Posterior cingulate gyrus (tissue), 11 donors: ENCODE results near the gene KIAA1586.
"Not testable (repeated sequence)": the region's sequence is repeated elsewhere in the genome, so short reads cannot be mapped to it uniquely, and the experiment has no call there.

Experiments used
- DNase-seq, 10 donors: peaks; one replicate each; pipeline versions ENCODE4 v3.0.0 to v3.0.0-alpha.2; 2020 to 2021; ENCODE audit warnings: mixed read lengths in 3 of 10
- intact Hi-C: fragments of 100-400 bp; cut with DNase I; formaldehyde crosslinking; loops from one replicate; pipeline ENCODE4 v1.15.1; 2023

The KIAA1586 gene, protein sequence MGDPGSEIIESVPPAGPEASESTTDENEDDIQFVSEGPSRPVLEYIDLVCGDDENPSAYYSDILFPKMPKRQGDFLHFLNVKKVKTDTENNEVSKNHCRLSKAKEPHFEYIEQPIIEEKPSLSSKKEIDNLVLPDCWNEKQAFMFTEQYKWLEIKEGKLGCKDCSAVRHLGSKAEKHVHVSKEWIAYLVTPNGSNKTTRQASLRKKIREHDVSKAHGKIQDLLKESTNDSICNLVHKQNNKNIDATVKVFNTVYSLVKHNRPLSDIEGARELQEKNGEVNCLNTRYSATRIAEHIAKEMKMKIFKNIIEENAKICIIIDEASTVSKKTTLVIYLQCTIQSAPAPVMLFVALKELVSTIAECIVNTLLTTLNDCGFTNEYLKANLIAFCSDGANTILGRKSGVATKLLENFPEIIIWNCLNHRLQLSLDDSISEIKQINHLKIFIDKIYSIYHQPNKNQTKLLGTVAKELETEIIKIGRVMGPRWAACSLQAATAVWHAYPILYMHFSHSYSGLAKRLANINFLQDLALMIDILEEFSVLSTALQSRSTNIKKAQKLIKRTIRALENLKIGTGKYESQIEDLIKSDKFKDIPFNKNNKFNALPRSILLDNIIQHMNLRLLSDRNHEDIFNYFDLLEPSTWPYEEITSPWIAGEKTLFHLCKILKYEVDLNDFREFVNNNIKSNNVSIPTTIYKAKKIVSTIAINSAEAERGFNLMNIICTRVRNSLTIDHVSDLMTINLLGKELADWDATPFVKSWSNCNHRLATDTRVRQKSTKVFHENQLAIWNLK

DNA sequence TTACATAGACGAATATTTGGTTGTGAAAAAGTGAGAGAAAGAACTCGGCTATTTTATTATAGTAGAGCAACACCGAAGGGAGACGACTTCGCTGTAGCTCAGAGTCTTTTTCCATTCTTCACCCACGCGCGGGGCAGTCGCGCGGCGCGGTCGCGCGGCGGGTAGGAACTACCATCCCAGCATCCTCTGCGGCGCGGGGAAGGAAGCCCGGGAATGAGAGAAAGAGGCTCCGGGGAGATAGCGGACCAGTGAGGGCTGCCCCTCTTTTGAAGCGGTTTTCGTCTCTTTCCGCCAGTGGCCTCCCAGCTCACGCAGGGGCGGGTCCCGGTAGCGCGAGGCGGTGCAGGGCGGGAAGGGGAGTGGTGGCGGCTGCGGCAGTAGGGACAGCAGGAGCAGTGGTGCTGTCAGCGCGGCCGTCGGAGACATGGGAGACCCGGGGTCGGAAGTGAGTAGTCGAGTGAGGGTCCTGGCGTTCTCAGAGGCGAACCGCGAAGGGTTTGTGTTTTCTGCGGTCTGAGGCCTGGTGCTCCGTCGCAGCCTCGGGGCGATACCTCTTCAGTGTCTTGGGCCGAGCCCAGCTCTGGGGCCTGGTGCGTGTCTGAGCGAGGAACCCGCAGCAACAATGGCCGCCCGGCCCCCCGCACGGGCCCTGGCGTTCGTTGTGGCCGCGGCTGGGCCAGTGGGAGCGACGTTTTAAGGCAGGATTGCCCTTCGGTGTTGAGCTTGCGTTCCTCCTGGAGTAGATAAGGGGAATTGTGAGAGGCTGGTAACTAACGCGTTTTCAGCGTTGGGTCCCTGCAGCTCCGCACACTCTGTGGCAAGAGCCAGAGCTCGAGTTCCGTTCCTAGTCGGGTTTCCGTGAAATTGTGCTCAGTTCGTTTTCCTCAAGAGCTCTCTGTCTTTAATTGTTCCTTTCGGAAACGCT is at the start of gene KIAA1586:
Gene KIAA1586 (plus strand): TSS at position 362 of the 925 bp plus-strand sequence. CDS start 63 bp downstream, at position 425.
- DNase-seq = peak; percentile 90 to 99 (median 94)
- intact Hi-C loops = loop anchor here (2.0 to 10.0 kb wide), 4 partner anchors 41 to 270 kb away; partner anchors contain the start of genes BAG2, PRIM2 and RAB23

DNA sequence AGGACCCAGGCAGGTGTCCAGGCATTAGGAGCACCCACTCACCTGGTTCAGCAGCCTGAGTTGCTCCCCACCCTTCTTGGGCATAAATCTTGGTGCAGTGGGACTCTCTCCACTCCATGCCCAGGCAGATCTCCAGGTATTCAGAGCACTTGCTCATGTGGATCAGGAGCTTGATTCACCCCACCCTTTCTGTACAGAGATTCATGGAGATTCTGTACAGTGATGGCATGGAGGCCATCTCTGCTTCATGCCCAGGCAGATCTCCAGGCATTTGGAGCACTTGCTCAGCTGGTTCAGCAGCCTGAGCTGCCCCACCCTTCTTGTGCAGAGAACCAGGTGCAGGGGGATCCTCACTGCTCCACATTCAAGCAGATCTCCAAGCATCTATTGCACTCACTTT is 47.4 kb upstream of the KIAA1586 start:
- intact Hi-C loops = no loop called here
- no peak for DNase-seq

DNA sequence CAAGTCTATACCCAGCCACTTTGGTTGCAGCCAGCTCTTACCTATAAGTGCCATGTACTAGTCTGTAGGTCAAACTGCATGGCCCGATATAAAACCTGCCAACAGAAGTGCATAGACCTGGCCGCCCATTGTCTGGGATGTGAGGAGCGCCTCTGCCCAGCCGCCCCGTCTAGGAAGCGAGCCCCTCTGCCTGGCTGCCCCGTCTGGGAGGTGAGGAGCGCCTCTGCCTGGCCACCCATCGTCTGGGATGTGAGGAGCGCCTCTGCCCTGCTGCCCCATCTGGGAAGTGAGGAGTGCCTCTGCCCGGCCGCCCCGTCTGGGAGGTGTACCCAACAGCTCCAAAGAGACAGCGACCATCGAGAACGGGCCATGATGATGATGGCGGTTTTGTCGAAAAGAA is 46.7 kb upstream of the KIAA1586 start:
- DNase-seq, intact Hi-C loops: not testable (repeated sequence)

DNA sequence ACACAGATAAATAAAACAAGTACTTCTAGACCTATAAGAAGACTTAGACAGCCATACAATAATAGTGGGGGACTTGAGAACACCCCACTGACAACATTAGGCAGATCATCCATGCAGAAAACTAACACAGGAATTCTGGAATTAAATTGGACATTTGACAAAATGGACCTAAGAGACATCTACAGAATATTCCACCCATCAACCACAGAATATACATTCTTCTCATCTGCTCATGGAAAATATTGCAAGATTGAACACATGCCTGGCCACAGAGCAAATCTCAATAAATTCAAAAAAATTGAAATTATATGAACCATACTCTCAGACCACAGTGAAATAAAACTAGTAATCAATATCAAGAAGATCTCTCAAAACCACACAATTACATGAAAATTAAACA is 44.3 kb upstream of the KIAA1586 start:
- DNase-seq = no peak
- intact Hi-C loops = no loop called here

DNA sequence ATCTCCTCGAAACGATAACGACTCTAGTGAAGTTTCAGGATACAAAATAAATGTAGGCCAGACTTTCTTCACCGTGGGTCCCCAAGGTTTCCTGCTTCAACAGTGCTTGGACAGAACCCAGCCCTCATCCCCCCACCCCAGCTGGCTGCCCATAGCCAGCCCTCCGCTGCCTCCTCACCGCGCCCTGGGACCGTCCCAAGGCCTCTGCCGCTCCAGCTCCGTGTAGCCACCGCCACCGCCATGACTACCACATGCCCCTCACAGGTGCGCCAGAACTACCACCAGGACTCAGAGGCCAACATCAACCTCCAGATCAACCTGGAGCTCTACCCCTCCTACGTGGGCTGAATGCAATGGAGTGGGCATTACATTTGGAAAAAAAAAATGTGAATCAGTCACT is 42.2 kb upstream of the KIAA1586 start:
- DNase-seq = no peak
- intact Hi-C loops = no loop called here

DNA sequence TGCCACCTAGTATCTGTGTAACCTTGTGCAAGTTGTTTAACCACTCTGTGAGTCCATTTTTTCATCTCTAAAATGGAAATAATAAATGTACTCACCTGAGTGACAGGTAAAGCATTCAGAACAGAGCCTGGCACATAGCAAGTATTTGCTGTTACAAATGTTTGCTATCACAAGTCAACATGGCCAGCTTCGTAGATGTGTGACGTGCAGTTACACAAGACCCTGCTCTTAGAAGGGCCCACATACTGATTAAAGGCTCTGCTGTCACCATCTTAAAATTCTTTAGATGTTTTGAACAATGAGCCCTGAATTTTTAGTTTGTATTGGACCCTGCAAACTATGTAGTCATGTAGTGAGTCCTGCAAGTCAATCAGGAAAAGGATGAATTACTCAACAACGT is 40.4 kb upstream of the KIAA1586 start:
- DNase-seq = no peak
- intact Hi-C loops = no loop called here

DNA sequence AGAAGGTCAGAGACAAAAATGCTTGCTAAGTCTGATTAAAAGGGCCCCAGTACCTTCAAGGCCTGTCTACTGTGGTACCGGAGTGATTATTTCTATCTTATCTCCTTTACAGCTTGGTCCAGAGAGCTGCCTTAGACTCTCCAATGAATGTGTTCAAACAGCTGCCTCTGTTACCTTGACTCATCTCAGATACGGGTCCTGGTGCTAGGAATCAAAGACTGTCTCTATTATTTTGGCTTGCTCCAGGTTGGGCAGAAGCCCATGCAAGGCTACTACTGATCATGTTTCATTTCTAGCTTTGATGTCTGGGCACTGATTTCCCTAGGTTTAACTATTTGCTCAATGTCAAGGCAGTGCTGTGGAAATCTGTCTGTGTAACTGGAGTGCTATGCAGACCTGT is 38.4 kb upstream of the KIAA1586 start:
- DNase-seq, intact Hi-C loops: not testable (repeated sequence)

DNA sequence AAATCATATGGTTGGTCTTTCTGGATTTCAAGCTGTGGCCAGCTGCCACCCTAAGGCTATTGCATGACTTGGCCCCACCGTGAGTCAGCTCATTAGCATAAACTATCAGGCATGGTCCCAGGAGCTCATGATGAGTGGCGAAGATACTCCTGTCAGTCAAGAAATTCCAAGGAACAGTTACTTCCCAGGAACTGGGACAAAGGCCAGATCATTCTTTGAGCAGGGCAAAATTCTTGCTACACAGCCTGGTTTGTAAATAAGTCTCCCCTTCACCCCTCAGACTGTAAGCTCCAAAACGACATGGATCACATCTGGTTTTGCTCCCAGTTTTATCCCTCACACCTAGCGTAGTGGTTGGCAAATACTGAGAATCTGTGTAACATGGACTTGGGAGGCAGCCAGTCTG is 33.0 kb upstream of the KIAA1586 start:
- DNase-seq = no peak
- intact Hi-C loops = no loop called here

DNA sequence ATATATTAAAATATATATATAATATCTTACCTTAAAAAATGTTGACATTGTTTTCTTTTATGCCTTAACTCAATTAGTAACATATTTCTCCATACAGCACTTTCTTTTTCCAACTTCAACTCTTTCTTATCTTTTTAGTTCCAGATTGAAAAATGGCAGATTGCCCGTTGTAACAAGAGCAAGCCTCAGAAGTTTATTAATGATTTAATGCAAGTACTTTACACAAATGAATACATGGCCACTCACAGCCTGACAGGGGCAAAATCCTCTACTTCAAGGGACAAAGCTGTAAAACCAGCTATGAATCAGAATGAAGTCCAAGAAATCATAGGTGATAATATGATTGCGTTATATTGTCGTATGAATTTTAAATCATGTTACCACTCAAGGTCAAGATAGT is 29.4 kb upstream of the KIAA1586 start:
- DNase-seq = no peak
- intact Hi-C loops = no loop called here

DNA sequence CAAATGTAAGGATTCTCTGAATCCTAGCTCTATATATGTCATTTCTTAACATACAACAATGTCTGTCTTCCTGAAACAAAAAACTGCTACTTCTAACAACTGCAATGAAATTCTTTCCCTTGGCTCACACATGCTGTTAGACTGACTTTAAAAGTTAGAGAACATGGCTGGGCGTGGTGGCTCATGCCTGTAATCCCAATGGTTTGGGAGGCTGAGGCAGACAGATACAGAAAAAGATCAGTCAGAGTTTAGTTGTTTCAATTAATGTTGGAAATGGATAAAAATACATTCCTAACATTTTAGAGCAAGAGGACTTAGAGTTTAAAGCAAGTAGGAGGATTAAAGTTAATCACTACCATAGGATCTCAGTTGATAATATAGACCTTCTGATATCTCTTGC is 28.7 kb upstream of the KIAA1586 start:
- intact Hi-C loops = no loop called here
- no peak for DNase-seq

DNA sequence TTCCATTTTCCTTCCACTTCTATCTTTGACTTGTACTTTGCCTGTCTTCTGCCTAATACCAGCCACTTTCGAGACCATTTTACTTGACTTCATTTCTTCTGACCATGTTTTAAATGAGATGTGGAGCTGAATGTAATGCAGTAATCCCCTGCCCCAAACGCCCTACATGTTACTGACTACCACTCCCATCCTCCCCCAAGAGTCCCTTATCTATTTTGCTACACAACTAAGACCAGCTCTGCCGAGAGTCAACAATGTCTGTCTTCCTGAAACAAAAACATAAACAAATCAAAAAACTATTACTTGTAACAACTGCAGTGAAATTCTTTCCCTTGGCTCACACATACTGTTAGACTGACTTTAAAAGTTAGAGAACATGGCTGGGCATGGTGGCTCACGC is 27.1 kb upstream of the KIAA1586 start:
- intact Hi-C loops = no loop called here
- no peak for DNase-seq

DNA sequence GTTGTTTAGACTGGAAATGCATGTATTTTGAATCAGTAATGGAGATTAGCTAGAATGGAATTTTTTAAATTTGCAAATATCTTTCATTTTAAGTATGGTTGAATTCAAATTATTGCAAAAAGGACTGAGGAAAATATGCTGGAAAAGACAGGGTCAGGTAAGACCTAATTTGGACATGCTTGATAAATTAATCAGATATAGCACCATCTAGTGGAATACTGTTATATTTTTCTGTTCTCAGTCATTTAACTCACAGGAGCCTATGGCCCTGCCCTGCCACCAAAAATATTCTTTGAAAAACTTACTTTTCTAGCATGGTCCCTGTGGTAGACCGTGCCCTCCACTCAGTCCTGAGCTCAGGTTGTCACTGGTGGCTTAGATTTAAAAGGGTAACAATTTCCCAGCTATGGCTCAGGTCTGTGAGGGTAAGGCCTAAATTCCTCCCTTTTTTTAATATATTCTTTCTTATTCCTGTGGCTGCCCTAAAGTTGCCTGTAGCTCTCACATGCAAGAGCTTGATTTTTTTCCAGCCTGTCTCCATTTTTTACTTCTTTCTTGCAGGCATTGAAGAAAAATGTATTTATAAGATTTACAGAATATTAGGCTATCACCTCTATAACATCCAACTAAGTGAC is 25.3 kb upstream of the KIAA1586 start:
- DNase-seq = no peak
- intact Hi-C loops = loop anchor here (1.0 to 5.0 kb wide), 2 partner anchors 64 to 117 kb away; partner anchors contain the start of gene BEND6

DNA sequence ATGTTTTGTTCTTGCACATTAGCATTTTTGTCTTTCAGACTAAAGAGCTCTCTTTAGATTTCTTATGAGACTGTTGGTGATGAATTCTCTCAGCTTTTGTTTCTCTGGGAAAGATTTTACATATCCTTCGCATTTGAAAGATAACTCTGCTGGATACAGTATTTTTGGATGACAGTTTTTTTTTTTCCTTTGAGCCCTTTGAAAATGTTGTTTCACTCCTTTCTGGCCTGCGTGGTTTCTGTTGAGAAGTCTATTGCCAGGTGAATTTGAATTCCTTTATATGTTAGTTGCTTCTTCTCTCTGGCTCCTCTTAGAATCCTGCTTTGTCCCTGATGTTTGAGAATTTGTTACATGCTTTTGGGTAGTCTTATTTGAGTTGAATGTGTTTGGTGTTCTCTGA is 22.2 kb upstream of the KIAA1586 start:
- no peak for DNase-seq
- intact Hi-C loops = loop anchor here (5.0 kb wide), 1 partner anchor 67 kb away; the partner anchor contains the start of gene BEND6

DNA sequence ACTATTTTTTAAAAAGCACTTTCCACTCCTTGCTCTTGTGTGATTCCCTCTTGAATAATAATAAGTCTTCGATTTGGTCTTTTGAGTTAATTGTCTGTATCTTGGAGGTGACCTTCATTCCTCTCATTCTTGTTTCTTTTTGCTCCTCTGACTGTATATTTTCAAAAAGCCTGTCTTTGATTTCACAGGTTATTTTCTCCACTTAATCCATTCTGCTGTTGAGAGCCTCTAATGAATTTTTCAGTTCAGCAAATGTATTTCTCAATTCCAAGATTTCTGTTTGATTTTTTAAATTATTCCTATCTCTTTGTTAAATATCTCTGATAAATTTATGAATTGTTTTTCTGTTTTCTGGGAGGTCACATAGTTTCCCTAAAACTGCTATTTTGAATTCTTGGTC is 21.7 kb upstream of the KIAA1586 start:
- intact Hi-C loops = loop anchor here (5.0 kb wide), 1 partner anchor 67 kb away; the partner anchor contains the start of gene BEND6
- no peak for DNase-seq

DNA sequence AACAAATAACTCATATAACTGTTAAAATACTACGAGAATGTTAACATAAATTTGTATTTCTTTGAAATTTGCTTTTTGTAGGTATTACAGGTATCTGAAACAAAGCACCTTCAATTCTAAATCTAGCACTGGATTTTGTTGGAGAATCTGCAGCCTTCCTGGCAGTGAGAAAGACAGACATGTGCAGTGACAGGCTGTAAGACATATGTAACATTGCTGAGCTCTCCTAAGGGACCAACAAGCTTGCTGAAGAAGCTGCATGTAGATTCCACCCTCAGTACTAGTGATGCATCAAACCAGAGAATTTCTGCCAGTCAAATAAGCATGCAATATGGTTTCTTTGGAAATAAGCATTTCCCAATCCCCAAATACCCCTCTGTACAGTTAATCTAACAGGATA is 20.5 kb upstream of the KIAA1586 start:
- intact Hi-C loops = no loop called here
- DNase-seq = no peak

DNA sequence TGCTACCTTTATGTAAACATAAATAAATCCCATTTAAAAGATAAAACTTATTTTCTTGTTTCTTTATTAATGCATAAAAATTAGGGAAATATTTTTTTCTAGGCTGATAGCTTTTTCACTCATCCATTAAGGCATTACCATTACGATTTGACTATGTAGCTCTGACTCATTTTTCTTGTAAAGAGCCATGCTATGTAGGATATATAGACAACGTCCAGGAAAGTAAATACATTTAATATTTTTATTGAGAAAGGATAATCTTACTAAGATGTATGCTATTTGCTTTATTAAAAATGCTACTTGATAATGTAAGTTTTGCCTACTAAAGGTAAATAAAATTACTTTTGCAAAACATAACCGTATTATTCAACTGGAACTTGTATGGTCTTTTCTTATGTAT is 19.2 kb upstream of the KIAA1586 start:
- DNase-seq = no peak
- intact Hi-C loops = no loop called here

DNA sequence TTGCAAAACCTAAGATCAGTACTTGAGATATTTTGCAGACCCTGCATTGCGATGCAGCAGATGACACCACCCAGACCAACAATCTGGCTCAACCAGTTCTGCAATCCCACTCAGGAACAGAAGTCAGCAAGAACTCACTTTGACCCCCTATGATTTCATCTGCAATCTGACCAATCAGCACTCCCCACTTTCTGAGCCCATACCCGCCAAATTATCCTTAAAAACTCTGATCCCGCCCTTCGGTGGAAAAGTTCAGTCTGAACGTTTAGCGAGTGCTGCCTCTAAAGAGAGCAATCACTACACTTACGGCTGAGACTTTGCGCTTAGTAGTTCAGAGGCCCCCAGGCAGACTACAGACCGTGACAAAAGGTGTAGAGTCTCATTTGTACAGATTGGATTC is 17.3 kb upstream of the KIAA1586 start:
- DNase-seq = no peak
- intact Hi-C loops = no loop called here

DNA sequence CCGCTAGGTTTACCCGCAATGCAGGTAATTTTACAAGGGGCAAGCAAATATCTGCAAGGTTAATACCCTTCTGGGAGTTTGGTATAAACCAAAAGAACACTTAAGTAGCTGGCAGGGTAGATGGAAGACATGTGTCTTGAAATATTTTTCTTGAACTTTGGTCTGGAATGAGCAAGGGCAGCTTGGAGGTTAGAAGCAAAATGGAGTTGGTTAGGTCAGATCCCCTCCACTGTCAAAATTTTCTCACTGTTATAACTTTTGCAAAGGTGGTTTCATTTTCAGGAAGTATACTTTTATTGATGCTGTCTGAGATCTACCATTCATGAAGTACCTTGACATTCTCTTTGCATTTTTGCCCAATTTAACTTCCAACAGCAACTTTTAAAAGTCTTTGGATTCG is 13.3 kb upstream of the KIAA1586 start:
- intact Hi-C loops = no loop called here
- DNase-seq = no peak

DNA sequence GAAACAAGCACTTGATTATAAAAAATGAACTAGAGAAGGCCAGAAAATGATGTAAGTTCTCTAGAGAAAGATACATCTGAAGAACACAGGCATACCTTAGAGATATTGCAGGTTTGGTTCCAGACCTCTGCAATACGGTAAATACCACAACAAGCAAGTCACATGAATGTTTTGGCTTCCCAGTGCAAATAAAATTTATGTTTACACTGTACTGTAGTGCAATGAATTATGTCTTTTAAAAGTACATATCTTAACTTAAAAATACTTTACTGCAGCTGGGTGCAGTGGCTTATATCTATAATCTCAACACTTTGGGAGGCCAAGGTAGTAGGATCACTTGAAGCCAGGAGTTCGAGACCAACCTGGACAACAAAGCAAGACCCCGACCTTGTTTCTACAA is 10.9 kb upstream of the KIAA1586 start:
- no peak for DNase-seq

DNA sequence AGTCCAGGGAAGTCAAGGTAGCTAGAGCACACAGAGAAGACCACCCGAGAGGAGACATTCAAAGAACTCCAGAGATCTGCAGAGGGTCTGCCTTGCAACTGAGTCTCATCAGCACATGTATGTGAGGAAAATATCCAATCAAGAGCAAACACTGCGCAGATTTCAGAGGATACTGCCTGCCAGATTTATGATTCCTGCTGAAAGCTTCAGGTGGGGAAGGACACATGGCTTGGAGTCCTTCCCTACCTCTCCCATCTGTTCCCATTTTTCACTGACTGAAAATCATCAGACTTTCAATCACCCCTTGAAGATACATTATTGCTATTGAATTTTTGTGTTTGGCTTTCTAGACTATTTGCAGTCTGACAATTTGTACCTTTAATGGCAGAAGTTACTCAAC is 7.6 kb upstream of the KIAA1586 start:
- intact Hi-C loops = no loop called here
- DNase-seq = no peak

More for the DNA sequence above, 10.9 kb upstream of the KIAA1586 start:
- intact Hi-C loops = no loop called here
